ENCODE data around the gene PSMB7.
"Not testable (repeated sequence)": the region's sequence is repeated elsewhere in the genome, so short reads cannot be mapped to it uniquely, and the experiment has no call there.

The PSMB7 gene

GRCh38 chr9:124443625-124444024 is 28.4 kb upstream of the PSMB7 start:
- no peak for DNase-seq (ENCODE audit: low read depth)

- DNase-seq (ENCODE audit: low read depth) = no peak
Measured at GRCh38 chr9:124442826-124443225, 27.6 kb upstream of the PSMB7 start.

- DNase-seq (ENCODE audit: low read depth) = no peak
Measured at GRCh38 chr9:124442379-124442778, 27.1 kb upstream of the PSMB7 start.

GRCh38 chr9:124441291-124441690 is 26.0 kb upstream of the PSMB7 start:
- no peak for DNase-seq (ENCODE audit: low read depth)

GRCh38 chr9:124440786-124441185 is 25.5 kb upstream of the PSMB7 start:
- DNase-seq (ENCODE audit: low read depth) = no peak

GRCh38 chr9:124439686-124440243 is 24.5 kb upstream of the PSMB7 start:
- DNase-seq (ENCODE audit: low read depth) = no peak

- DNase-seq (ENCODE audit: low read depth) = no peak
Measured at GRCh38 chr9:124439086-124439485, 23.8 kb upstream of the PSMB7 start.

- DNase-seq (ENCODE audit: low read depth) = no peak
Measured at GRCh38 chr9:124438091-124438490, 22.8 kb upstream of the PSMB7 start.

- no peak for DNase-seq (ENCODE audit: low read depth)
Measured at GRCh38 chr9:124437086-124437485, 21.8 kb upstream of the PSMB7 start.

- no peak for DNase-seq (ENCODE audit: low read depth)
Measured at GRCh38 chr9:124436320-124436719, 21.1 kb upstream of the PSMB7 start.

GRCh38 chr9:124429530-124429867 is 14.3 kb upstream of the PSMB7 start:
- DNase-seq (ENCODE audit: low read depth) = no peak

GRCh38 chr9:124428751-124429529 is 13.7 kb upstream of the PSMB7 start:
- no peak for DNase-seq (ENCODE audit: low read depth)

- DNase-seq (ENCODE audit: low read depth) = no peak
Measured at GRCh38 chr9:124427281-124427680, 12.0 kb upstream of the PSMB7 start.

GRCh38 chr9:124426361-124426760 is 11.1 kb upstream of the PSMB7 start:
- DNase-seq (ENCODE audit: low read depth) = no peak

GRCh38 chr9:124425733-124426132 is 10.5 kb upstream of the PSMB7 start:
- not testable (repeated sequence) for DNase-seq (ENCODE audit: low read depth)

- no peak for DNase-seq (ENCODE audit: low read depth)
Measured at GRCh38 chr9:124423591-124423990, 8.3 kb upstream of the PSMB7 start.

GRCh38 chr9:124423155-124423554 is 7.9 kb upstream of the PSMB7 start:
- no peak for DNase-seq (ENCODE audit: low read depth)

GRCh38 chr9:124420991-124421543 is 5.8 kb upstream of the PSMB7 start:
- no peak for DNase-seq (ENCODE audit: low read depth)

GRCh38 chr9:124419832-124420489 is 4.7 kb upstream of the PSMB7 start:
- DNase-seq (ENCODE audit: low read depth) = no peak

- no peak for DNase-seq (ENCODE audit: low read depth)
Measured at GRCh38 chr9:124415852-124416484, 726 bp upstream of the PSMB7 start.

- no peak for DNase-seq (ENCODE audit: low read depth)
Measured at GRCh38 chr9:124414612-124415011, 630 bp downstream of the PSMB7 start.

- no peak for DNase-seq (ENCODE audit: low read depth)
Measured at GRCh38 chr9:124412228-124412575, 3.0 kb downstream of the PSMB7 start.

All from stimulated activated CD8-positive, alpha-beta memory T cell treated with anti-CD3 and anti-CD28 coated beads, Interleukin-15, amount 100 ng/mL, for 24 hours (primary cell).